Aorta (tissue), 5 donors: ENCODE measurements around the gene SLC9C1. TPM values are rescaled to one million over a fixed set of nuclear protein-coding genes. Genes with fewer than 3 reads are reported as not detected.

Source experiments
- ATAC-seq: fragments of 200-7000 bp; cut with Tn5 transposase; one replicate; pipeline ENCODE4 v1.9.1; 2022; ENCODE audit warnings: moderate library complexity; ENCODE audit not compliant: low FRiP score
- DNase-seq, 2 donors: peaks; one replicate each; pipeline ENCODE4 v3.0.0-alpha.2; 2020
- H3K27ac ChIP-seq, 2 donors: one replicate each; pipeline ENCODE4 v1.5.1; 2013; ENCODE audit warnings: low read length in 2 of 2, mild to moderate bottlenecking in 2 of 2, moderate library complexity in 2 of 2, control low read depth in 1 of 2, inconsistent platforms in 1 of 2, low read depth in 1 of 2
- H3K27me3 ChIP-seq, 2 donors: one replicate each; pipeline ENCODE4 v1.6.1; 2013; ENCODE audit warnings: control low read depth in 1 of 2, low read length in 1 of 2, mild to moderate bottlenecking in 1 of 2, moderate library complexity in 1 of 2; ENCODE audit not compliant: insufficient read depth in 2 of 2, control insufficient read depth in 1 of 2
- H3K36me3 ChIP-seq, 2 donors: one replicate each; pipeline ENCODE4 v1.6.1; 2013; ENCODE audit warnings: control low read depth in 1 of 2, low read length in 1 of 2, mild to moderate bottlenecking in 1 of 2; ENCODE audit not compliant: insufficient read depth in 2 of 2, control insufficient read depth in 1 of 2
- H3K4me1 ChIP-seq, 2 donors: one replicate each; pipeline ENCODE4 v1.6.1; 2013; ENCODE audit warnings: low read length in 2 of 2, control low read depth in 1 of 2, mild to moderate bottlenecking in 1 of 2, moderate library complexity in 1 of 2; ENCODE audit not compliant: insufficient read depth in 2 of 2, control insufficient read depth in 1 of 2
- H3K4me3 ChIP-seq, 2 donors: one replicate each; pipeline ENCODE4 v1.5.1; 2013; ENCODE audit warnings: low read length in 2 of 2, control low read depth in 1 of 2, mild to moderate bottlenecking in 1 of 2
- H3K9me3 ChIP-seq: one replicate; pipeline ENCODE4 v1.6.1; 2013; ENCODE audit warnings: mild to moderate bottlenecking, low read length; ENCODE audit not compliant: control insufficient read depth
- WGBS, 2 donors: extraction: QIAGEN DNeasy Blood & Tissue Kit; methylation state at CpG; one replicate each; pipeline ENCODE4 v1.1.7; 2013; 5-methylcytosine and 5-hydroxymethylcytosine counted together
- intact Hi-C, 2 donors: fragments of 100-400 bp; cut with DNase I; formaldehyde crosslinking; loops; one replicate each; pipeline versions ENCODE4 v1.14.2 to v1.15.0; 2022
- polyA plus RNA-seq, 2 donors: library from polyadenylated mRNA; stranded (reverse); fragments of 200-250 nt; gene quantifications; one replicate each; pipeline ENCODE4 v1.2.3, GENCODE V29; 2013
- total RNA-seq, 2 donors: library from RNA; stranded (reverse); fragmentation: NEBNext Ultra II Directional; extraction: Animal tissue kit (Norgen Biotek cat#: 25700); gene quantifications; one replicate each; pipeline ENCODE4 v1.2.1, GENCODE V29; 2021
- donor health status: healthy with polysubstance abuse.
- donor health status: Bipolar disorder and iron deficiency.
- donor health status: DM: no; HTN: no; CAD: no.
- donor health status: DM: no; HTN: no; CAD: no.
- donor health status: DM: yes; HTN: yes; CAD: no.

SLC9C1 gene
- total and polyA plus RNA-seq, 4 donors = 0.29 to 0.81 TPM; not detected in 2

- H3K36me3 ChIP-seq = no peaks in the 10 kb centered on the region
- intact Hi-C loops = no loop called here
- no peak overlapping the region for H3K4me3 ChIP-seq
- 70 to 74% methylated on average over 1 of the region's 1 CpG for WGBS, 2 donors
- H3K27ac ChIP-seq = no peak overlapping the region
- no peak for DNase-seq
- H3K27me3 ChIP-seq = no peaks in the 10 kb centered on the region
- H3K9me3 ChIP-seq = peaks cover 2% of the 10 kb centered on the region
- H3K4me1 ChIP-seq = no peaks in the 10 kb centered on the region
- ATAC-seq = no peak
These were observed 150.3 kb downstream of the SLC9C1 start for GRCh38 chr3:112143689-112144088.

- WGBS, 2 donors = 93 to 94% methylated on average over 1 of the region's 1 CpG
- no peaks in the 10 kb centered on the region for H3K4me1 ChIP-seq
- H3K27me3 ChIP-seq = no peaks in the 10 kb centered on the region
- ATAC-seq (no peak), DNase-seq (no peak)
- H3K27ac ChIP-seq = no peak overlapping the region
- H3K4me3 ChIP-seq = no peak overlapping the region
- H3K9me3 ChIP-seq = peaks cover 2% of the 10 kb centered on the region
- intact Hi-C loops = no loop called here
- H3K36me3 ChIP-seq = no peaks in the 10 kb centered on the region
These were observed 150.8 kb downstream of the SLC9C1 start for GRCh38 chr3:112143251-112143650.

- Histone ChIP-seq H3K4me1 (no peaks in the 10 kb centered on the region), H3K9me3 (peaks cover 2% of the 10 kb centered on the region), H3K27ac (no peak overlapping the region), H3K4me3 (no peak overlapping the region), H3K36me3 (no peaks in the 10 kb centered on the region), H3K27me3 (no peaks in the 10 kb centered on the region)
- intact Hi-C loops = no loop called here
- 78 to 83% methylated on average over 2 of the region's 2 CpGs for WGBS, 2 donors
- ATAC-seq (no peak), DNase-seq (no peak)
These were observed 152.7 kb downstream of the SLC9C1 start for GRCh38 chr3:112141293-112141692.

DNA sequence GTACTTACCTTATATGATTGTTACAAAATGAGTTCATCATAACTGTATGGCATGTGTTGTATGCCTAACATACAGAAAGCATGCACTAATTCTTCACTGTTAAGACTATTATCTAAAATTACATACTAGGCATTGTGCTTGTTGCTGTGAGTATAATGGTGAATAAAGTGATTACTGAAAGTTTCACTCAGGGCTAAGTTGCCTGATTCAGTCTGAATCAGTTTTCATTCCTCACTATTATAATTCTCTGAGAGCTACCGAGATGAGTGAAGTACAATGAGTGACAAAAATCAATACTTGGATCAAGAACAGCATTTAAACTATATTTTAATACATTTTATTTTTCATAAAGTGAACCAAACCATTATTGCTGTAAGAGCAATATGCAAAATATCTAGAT lies 153.4 kb downstream of the SLC9C1 start:
- DNase-seq (no peak), ATAC-seq (no peak)
- intact Hi-C loops = no loop called here
- Histone ChIP-seq H3K4me1 (no peaks in the 10 kb centered on the region), H3K27me3 (no peaks in the 10 kb centered on the region), H3K9me3 (no peaks in the 10 kb centered on the region), H3K27ac (no peak overlapping the region), H3K4me3 (no peak overlapping the region), H3K36me3 (no peaks in the 10 kb centered on the region)
- WGBS, 2 donors = 93 to 94% methylated on average over 1 of the region's 1 CpG

- no peak overlapping the region for H3K4me3 ChIP-seq
- H3K27ac ChIP-seq = no peak overlapping the region
- H3K36me3 ChIP-seq = no peaks in the 10 kb centered on the region
- 34 to 37% methylated on average over 1 of the region's 1 CpG for WGBS, 2 donors
- ATAC-seq (no peak), DNase-seq (no peak)
- no peaks in the 10 kb centered on the region for H3K4me1 ChIP-seq
- intact Hi-C loops = no loop called here
- no peaks in the 10 kb centered on the region for H3K9me3 ChIP-seq
- no peaks in the 10 kb centered on the region for H3K27me3 ChIP-seq
These were observed 155.6 kb downstream of the SLC9C1 start for GRCh38 chr3:112138219-112138969.

- H3K27me3 ChIP-seq = no peaks in the 10 kb centered on the region
- no peaks in the 10 kb centered on the region for H3K9me3 ChIP-seq
- 58% methylated on average over 4 of the region's 4 CpGs for WGBS, 2 donors
- H3K36me3 ChIP-seq = no peaks in the 10 kb centered on the region
- intact Hi-C loops = no loop called here
- ATAC-seq (no peak), DNase-seq (no peak)
- H3K27ac ChIP-seq = no peak overlapping the region
- H3K4me3 ChIP-seq = no peak overlapping the region
- no peaks in the 10 kb centered on the region for H3K4me1 ChIP-seq
These were observed 156.2 kb downstream of the SLC9C1 start for GRCh38 chr3:112137781-112138180.

GRCh38 chr3:112136959-112137693 lies 156.9 kb downstream of the SLC9C1 start:
- 32% methylated on average over 5 of the region's 5 CpGs for WGBS, 2 donors
- DNase-seq = no peak
- Histone ChIP-seq H3K9me3 (no peaks in the 10 kb centered on the region), H3K4me1 (no peaks in the 10 kb centered on the region), H3K4me3 (no peak overlapping the region), H3K36me3 (no peaks in the 10 kb centered on the region), H3K27ac (no peak overlapping the region), H3K27me3 (no peaks in the 10 kb centered on the region)
- intact Hi-C loops = no loop called here
- ATAC-seq = no peak

DNA sequence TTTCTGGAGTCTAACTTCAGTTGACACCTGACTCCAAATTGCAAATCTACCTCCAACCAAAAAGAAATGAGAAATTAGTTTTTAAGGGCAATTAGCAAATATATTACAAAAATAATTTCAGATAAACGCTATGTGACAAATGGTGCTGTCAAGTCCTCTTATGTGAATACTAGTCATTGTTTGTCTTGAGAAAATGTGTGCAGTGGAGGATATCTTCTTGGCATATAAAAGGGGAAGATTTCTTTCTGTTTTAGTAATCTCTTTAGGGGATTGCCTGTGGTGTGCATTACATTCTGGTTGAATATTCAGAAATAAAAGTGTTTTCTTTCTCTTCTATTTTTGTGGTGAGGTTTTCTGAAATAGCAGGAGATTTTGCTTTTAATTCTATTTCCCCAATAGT lies 158.0 kb downstream of the SLC9C1 start:
- intact Hi-C loops = no loop called here
- no peak for ATAC-seq
- Histone ChIP-seq H3K36me3 (no peaks in the 10 kb centered on the region), H3K9me3 (no peaks in the 10 kb centered on the region), H3K27ac (no peak overlapping the region), H3K4me3 (no peak overlapping the region), H3K27me3 (no peaks in the 10 kb centered on the region), H3K4me1 (no peaks in the 10 kb centered on the region)
- 34 to 37% methylated on average over 1 of the region's 1 CpG for WGBS, 2 donors
- no peak for DNase-seq
